GM12801 (cell line): ENCODE data around the gene AGBL4.

Experiments
- TF ChIP-seq, protein P1 (sequence below): IDR thresholded peaks from one replicate; pipeline ENCODE4 v1.5.1; 2011; ENCODE audit warnings: control low read depth; ENCODE audit not compliant: insufficient read length; ENCODE audit errors: extremely low read depth

AGBL4 gene

GRCh38 chr1:48616710-48617109 lies 1407.0 kb downstream of the AGBL4 start:
- TF ChIP-seq, protein P1, sequence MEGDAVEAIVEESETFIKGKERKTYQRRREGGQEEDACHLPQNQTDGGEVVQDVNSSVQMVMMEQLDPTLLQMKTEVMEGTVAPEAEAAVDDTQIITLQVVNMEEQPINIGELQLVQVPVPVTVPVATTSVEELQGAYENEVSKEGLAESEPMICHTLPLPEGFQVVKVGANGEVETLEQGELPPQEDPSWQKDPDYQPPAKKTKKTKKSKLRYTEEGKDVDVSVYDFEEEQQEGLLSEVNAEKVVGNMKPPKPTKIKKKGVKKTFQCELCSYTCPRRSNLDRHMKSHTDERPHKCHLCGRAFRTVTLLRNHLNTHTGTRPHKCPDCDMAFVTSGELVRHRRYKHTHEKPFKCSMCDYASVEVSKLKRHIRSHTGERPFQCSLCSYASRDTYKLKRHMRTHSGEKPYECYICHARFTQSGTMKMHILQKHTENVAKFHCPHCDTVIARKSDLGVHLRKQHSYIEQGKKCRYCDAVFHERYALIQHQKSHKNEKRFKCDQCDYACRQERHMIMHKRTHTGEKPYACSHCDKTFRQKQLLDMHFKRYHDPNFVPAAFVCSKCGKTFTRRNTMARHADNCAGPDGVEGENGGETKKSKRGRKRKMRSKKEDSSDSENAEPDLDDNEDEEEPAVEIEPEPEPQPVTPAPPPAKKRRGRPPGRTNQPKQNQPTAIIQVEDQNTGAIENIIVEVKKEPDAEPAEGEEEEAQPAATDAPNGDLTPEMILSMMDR, result no peak

DNA sequence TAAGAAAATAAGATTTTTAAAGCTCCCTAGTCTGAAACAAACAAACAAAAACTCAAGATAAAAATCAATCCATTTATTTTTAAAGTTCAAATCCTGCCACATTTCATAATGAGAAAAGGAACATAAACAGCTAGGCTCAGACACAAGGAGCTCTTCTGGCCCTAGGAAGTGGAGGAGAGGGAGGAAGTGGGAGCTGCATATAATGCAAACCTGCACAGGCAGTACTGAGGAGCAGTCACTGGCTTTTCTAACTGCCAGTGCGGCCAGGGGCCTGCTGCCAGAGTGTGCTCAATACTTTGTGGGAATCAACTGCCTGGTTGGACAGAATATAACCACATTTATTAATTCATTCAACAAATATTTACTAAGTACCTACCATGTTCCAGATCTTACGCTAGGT lies 1411.9 kb downstream of the AGBL4 start:
- TF ChIP-seq, protein P1, result no peak

DNA sequence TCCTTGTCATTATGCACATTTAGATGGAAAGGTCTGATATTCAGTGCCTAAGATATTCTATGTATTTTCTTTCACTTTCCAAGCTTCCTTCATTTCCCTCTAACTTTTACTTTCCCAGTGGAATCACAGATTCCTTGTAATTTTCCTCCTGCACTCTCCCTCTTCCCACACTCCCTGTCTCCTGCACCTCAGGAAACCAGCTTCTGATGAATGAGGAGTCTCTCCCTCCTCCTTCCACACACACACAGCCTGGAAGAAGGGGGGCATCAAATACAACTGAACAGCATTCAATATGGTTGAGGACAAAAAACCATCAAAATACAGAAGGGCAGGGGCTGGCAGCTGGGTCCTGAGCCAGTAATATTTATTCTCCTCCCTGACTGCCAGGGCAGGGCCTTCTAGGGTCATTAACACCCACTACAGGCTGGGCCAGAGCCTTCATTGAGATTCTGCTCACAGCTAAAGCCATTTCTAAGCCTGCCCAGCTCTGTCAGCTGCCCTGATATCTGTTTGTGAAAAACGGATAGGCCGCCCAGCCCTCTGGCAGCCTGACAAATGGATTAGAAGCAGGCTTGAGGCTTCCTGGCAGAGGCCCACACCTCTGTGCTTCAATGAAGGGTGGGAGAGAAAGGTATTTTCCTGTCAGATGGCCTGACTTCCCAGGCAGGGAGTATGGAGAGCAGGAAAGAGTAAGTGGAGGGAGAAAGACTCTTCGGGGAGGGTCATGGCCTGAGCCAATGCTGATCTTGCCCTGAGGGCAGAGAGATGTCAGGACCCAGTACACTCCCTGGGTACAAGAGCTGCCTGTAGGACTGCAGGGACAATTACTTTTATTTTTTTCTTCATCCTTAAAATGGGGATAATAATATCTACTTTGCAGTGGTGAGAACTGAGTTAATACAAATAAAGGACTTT lies 1412.9 kb downstream of the AGBL4 start:
- TF ChIP-seq, protein P1, result no peak

DNA sequence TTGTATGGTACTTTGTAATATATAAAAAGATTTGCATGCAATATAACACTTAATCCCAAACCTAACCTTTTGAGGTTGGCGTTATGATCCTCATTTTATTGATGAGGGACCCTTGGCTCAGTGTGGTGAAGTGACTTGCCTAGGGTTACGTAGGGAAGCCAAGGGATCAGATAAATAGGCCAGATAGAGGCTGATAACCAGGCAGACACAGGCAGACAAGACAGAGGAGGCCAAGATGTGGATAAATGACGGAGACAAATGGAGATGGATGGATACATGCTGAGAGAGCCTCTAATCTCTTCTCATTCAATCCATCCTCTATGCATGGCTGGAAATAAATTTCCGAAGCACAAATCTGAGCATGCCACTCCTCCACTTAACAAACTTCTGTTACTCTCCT lies 1414.9 kb downstream of the AGBL4 start:
- TF ChIP-seq, protein P1, result no peak

GRCh38 chr1:48603222-48603621 lies 1420.5 kb downstream of the AGBL4 start:
- TF ChIP-seq, protein P1, result no peak

GRCh38 chr1:48602349-48602748 lies 1421.4 kb downstream of the AGBL4 start:
- TF ChIP-seq, protein P1, result no peak

DNA sequence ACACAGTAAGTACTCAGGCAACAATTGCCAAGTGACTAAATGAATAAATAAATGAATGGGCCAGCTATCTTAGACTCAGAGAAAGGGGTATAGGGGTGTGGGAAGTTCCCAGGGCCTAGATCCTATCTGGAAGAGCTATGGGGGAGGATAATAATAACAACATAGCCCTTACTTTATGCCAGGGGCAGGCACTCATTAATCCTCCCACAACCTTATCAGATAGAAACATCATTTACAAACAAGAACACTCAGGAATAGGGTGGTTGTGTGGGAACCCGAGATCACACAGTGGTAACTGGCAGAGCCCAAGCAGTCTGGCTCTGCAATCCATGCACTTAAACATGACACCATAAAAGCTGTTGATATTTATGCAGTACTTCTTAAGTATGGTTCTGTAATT lies 1423.6 kb downstream of the AGBL4 start:
- TF ChIP-seq, protein P1, result no peak
